ENCODE data around the gene SRR.

The SRR gene

GRCh38 chr17:2343421-2343820, 39.7 kb downstream of the SRR start:
- peak; percentile 14 for DNase-seq (ENCODE audit: low spot score)

- DNase-seq (ENCODE audit: low spot score) = no peak
These were observed 40.8 kb downstream of the SRR start for GRCh38 chr17:2344528-2344927.

- no peak for DNase-seq (ENCODE audit: low spot score)
These were observed 42.7 kb downstream of the SRR start for GRCh38 chr17:2346475-2346874.

GRCh38 chr17:2347805-2348685, 44.3 kb downstream of the SRR start:
- no peak for DNase-seq (ENCODE audit: low spot score)

GRCh38 chr17:2351269-2351668, 47.5 kb downstream of the SRR start:
- DNase-seq (ENCODE audit: low spot score) = no peak

- no peak for DNase-seq (ENCODE audit: low spot score)
These were observed 50.6 kb downstream of the SRR start for GRCh38 chr17:2354311-2354710.

GRCh38 chr17:2357237-2357636, 53.5 kb downstream of the SRR start:
- DNase-seq (ENCODE audit: low spot score) = no peak

- no peak for DNase-seq (ENCODE audit: low spot score)
These were observed 54.2 kb downstream of the SRR start for GRCh38 chr17:2357931-2358434.

GRCh38 chr17:2361010-2361760, 57.4 kb downstream of the SRR start:
- DNase-seq (ENCODE audit: low spot score) = no peak

GRCh38 chr17:2362016-2362415, 58.3 kb downstream of the SRR start:
- no peak for DNase-seq (ENCODE audit: low spot score)

- no peak for DNase-seq (ENCODE audit: low spot score)
These were observed 58.7 kb downstream of the SRR start for GRCh38 chr17:2362416-2362815.

- DNase-seq (ENCODE audit: low spot score) = no peak
These were observed 59.1 kb downstream of the SRR start for GRCh38 chr17:2362881-2363280.

- DNase-seq (ENCODE audit: low spot score) = no peak
These were observed 59.6 kb downstream of the SRR start for GRCh38 chr17:2363318-2363717.

- no peak for DNase-seq (ENCODE audit: low spot score)
These were observed 60.4 kb downstream of the SRR start for GRCh38 chr17:2363851-2364762.

- DNase-seq (ENCODE audit: low spot score) = no peak
These were observed 61.0 kb downstream of the SRR start for GRCh38 chr17:2364763-2365116.

- DNase-seq (ENCODE audit: low spot score) = no peak
These were observed 61.4 kb downstream of the SRR start for GRCh38 chr17:2365132-2365531.

GRCh38 chr17:2366747-2367494, 63.2 kb downstream of the SRR start:
- no peak for DNase-seq (ENCODE audit: low spot score)

GRCh38 chr17:2368359-2368758, 64.6 kb downstream of the SRR start:
- DNase-seq (ENCODE audit: low spot score) = no peak

- no peak for DNase-seq (ENCODE audit: low spot score)
These were observed 65.3 kb downstream of the SRR start for GRCh38 chr17:2369039-2369438.

- no peak for DNase-seq (ENCODE audit: low spot score)
These were observed 65.9 kb downstream of the SRR start for GRCh38 chr17:2369551-2370210.

- no peak for DNase-seq (ENCODE audit: low spot score)
These were observed 66.5 kb downstream of the SRR start for GRCh38 chr17:2370211-2370589.

Measured in CD4-positive, alpha-beta T cell treated with Interleukin-2 at 100 ng/mL for 4 hours (primary cell).